PC-9 (cell line): ENCODE results near the gene PAK6. TPM values are rescaled to one million over a fixed set of nuclear protein-coding genes. Genes with fewer than 3 reads are reported as not detected.

Experiments used
- BruUV-seq: library from RNA; stranded (reverse); fragments of 400-500 nt; replicated peaks from 2 replicates; lab custom pipeline; 2021; lab: Mats Ljungman, UMichigan
- CTCF ChIA-PET: fragments of 300-600 bp; sonication (Branson Sonifier 250); formaldehyde crosslinking; loops from one replicate; lab custom pipeline; 2022; ENCODE audit warnings: antibody characterized with exemption; lab: Charles Lee
- POLR2A ChIA-PET: fragments of 300-600 bp; sonication (Branson Sonifier 250); formaldehyde crosslinking; loops from one replicate; lab custom pipeline; 2022; ENCODE audit warnings: antibody characterized with exemption; ENCODE audit not compliant: unreplicated experiment; lab: Charles Lee
- DNase-seq, 2 experiments: peaks; one replicate each; pipeline versions ENCODE4 v3.0.0 to v3.0.0-alpha.2; 2015 to 2022; ENCODE audit warnings: mixed read lengths in 1 of 2
- H2AFZ ChIP-seq: fragments of 200-600 bp; sonication (generic); 2 replicates; pipeline ENCODE4 v1.8.1; 2017; ENCODE audit warnings: antibody characterized with exemption
- H3F3A ChIP-seq: fragments of 200-600 bp; sonication (generic); 2 replicates; pipeline ENCODE4 v1.8.1; 2017; ENCODE audit warnings: antibody characterized with exemption, mild to moderate bottlenecking, low read depth; ENCODE audit not compliant: insufficient read depth
- H3K27ac ChIP-seq: fragments of 200-600 bp; sonication (generic); 2 replicates; pipeline ENCODE4 v1.6.1; 2016; ENCODE audit warnings: mixed run types
- H3K27me3 ChIP-seq: fragments of 200-600 bp; sonication (generic); 2 replicates; pipeline ENCODE4 v1.6.1; 2016; ENCODE audit warnings: low read depth, mixed run types; ENCODE audit not compliant: insufficient read depth
- H3K36me3 ChIP-seq: fragments of 200-600 bp; sonication (generic); 2 replicates; pipeline ENCODE4 v1.6.1; 2016; ENCODE audit warnings: low read depth, mixed run types
- H3K4me1 ChIP-seq: fragments of 200-600 bp; sonication (generic); replicated peaks from 2 replicates; pipeline ENCODE4 v1.6.1; 2016; ENCODE audit warnings: mixed run types; ENCODE audit not compliant: insufficient read depth
- H3K4me2 ChIP-seq: fragments of 200-600 bp; sonication (generic); 2 replicates; pipeline ENCODE4 v1.6.1; 2017; ENCODE audit warnings: mixed run types
- H3K4me3 ChIP-seq: fragments of 200-600 bp; sonication (generic); 2 replicates; pipeline ENCODE4 v1.6.1; 2016; ENCODE audit warnings: mixed run types
- H3K79me2 ChIP-seq: fragments of 200-600 bp; sonication (generic); 2 replicates; pipeline ENCODE4 v1.6.1; 2017; ENCODE audit warnings: low read depth, mixed run types
- H3K9me2 ChIP-seq: fragments of 200-600 bp; sonication (generic); 2 replicates; pipeline ENCODE4 v1.8.1; 2017; ENCODE audit warnings: mild to moderate bottlenecking; ENCODE audit not compliant: insufficient read depth
- H3K9me3 ChIP-seq: fragments of 200-600 bp; sonication (generic); 2 replicates; pipeline ENCODE4 v1.8.1; 2016; ENCODE audit warnings: low read depth; ENCODE audit not compliant: insufficient read depth
- H4K20me1 ChIP-seq: fragments of 200-600 bp; sonication (generic); 2 replicates; pipeline ENCODE4 v1.8.1; 2017; ENCODE audit not compliant: insufficient read depth
- CTCF ChIP-seq: fragments of 200-600 bp; sonication (generic); conservative IDR thresholded peaks from 2 replicates; pipeline ENCODE4 v1.6.1; 2017; ENCODE audit warnings: mixed run types, antibody characterized with exemption, mild to moderate bottlenecking, moderate library complexity
- EZH2 ChIP-seq: fragments of 200-600 bp; sonication (generic); IDR thresholded peaks from 2 replicates; pipeline ENCODE4 v1.8.0; 2017; ENCODE audit warnings: antibody characterized with exemption, low read depth
- intact Hi-C: fragments of 100-400 bp; cut with micrococcal nuclease; formaldehyde crosslinking; loops from one replicate; pipeline ENCODE4 v1.10.0; 2022; ENCODE audit not compliant: unreplicated experiment
- total RNA-seq: library from RNA; stranded (reverse); gene quantifications from 2 replicates; pipeline ENCODE4 v1.2.3, GENCODE V29; 2021

Gene PAK6
- total RNA-seq, 1 experiment from 2014 or later: 10.7 TPM

GRCh38 chr15:40320409-40320808 is 81.5 kb downstream of the PAK6 start:
- Histone ChIP-seq H4K20me1 (no peaks in the 10 kb centered on the region), H3K27ac (no peak overlapping the region), H3K9me3 (no peaks in the 10 kb centered on the region), H3K4me3 (no peak overlapping the region), H3K4me1 (peaks cover 8% of the 10 kb centered on the region; the same call in 1 of the 2 replicates), H2AFZ (no peak overlapping the region), H3K27me3 (no peaks in the 10 kb centered on the region), H3K36me3 (no peaks in the 10 kb centered on the region), H3K9me2 (no peaks in the 10 kb centered on the region), H3K4me2 (no peak overlapping the region), H3F3A (no peaks in the 10 kb centered on the region), H3K79me2 (0 out of 2 replicates have a peak, but pooled peaks cover 2% of the 10 kb centered on the region)
- ChIA-PET POLR2A (no interaction called here), CTCF (no interaction called here)
- no peak for DNase-seq
- intact Hi-C loops: loop anchor here (5.0 kb wide), 1 partner anchor 38 kb away; the partner anchor contains the start of gene ANKRD63
- no peak for TF ChIP-seq EZH2
- TF ChIP-seq CTCF: no peak
- no TSS peak for BruUV-seq

GRCh38 chr15:40320931-40321371 is 82.1 kb downstream of the PAK6 start:
- Histone ChIP-seq H3K4me2 (no peak overlapping the region), H3K36me3 (no peaks in the 10 kb centered on the region), H3K9me3 (no peaks in the 10 kb centered on the region), H4K20me1 (no peaks in the 10 kb centered on the region), H2AFZ (no peak overlapping the region), H3K4me1 (peaks cover 10% of the 10 kb centered on the region; the same call in 1 of the 2 replicates), H3K27me3 (no peaks in the 10 kb centered on the region), H3K27ac (no peak overlapping the region), H3K4me3 (no peak overlapping the region), H3K79me2 (0 out of 2 replicates have a peak, but pooled peaks cover 2% of the 10 kb centered on the region), H3F3A (no peaks in the 10 kb centered on the region), H3K9me2 (no peaks in the 10 kb centered on the region)
- peak in 1 of 2 experiments; percentile 53 for DNase-seq
- BruUV-seq: no TSS peak
- intact Hi-C loops: loop anchor here (1.0 to 5.0 kb wide), 2 partner anchors 39 to 47 kb away; partner anchors contain the start of gene ANKRD63
- TF ChIP-seq EZH2: no peak
- peak; percentile 89 for TF ChIP-seq CTCF
- ChIA-PET POLR2A (no interaction called here), CTCF (interaction anchor here (0.6 kb wide), 1 partner anchor 550 kb away, joined by 3 read pairs; no protein-coding TSS in a partner anchor)

GRCh38 chr15:40322531-40323238 is 83.8 kb downstream of the PAK6 start:
- POLR2A ChIA-PET: interaction anchor here (0.6 kb wide), 1 partner anchor 414 kb away, joined by 4 read pairs; no protein-coding TSS in a partner anchor
- H3K4me1 ChIP-seq: peaks cover 10% of the 10 kb centered on the region; the same call in 1 of the 2 replicates
- no peaks in the 10 kb centered on the region for H3K9me2 ChIP-seq
- TF ChIP-seq CTCF (no peak), EZH2 (no peak)
- H2AFZ ChIP-seq: no peak overlapping the region
- H3K4me2 ChIP-seq: peak overlapping the region; percentile 59
- H3K27me3 ChIP-seq: no peaks in the 10 kb centered on the region
- H4K20me1 ChIP-seq: no peaks in the 10 kb centered on the region
- no peak for DNase-seq
- H3K36me3 ChIP-seq: no peaks in the 10 kb centered on the region
- BruUV-seq: no TSS peak
- 0 out of 2 replicates have a peak, but pooled peaks cover 2% of the 10 kb centered on the region for H3K79me2 ChIP-seq
- no peaks in the 10 kb centered on the region for H3K9me3 ChIP-seq
- CTCF ChIA-PET: interaction anchor here (0.6 to 1.2 kb wide), 7 partner anchors 9 to 117 kb away, joined by 3 to 6 read pairs (median 5); no protein-coding TSS in a partner anchor
- H3K27ac ChIP-seq: no peak overlapping the region
- intact Hi-C loops: loop anchor here (1.0 to 5.0 kb wide), 2 partner anchors 40 to 98 kb away; partner anchors contain the start of gene ANKRD63
- H3K4me3 ChIP-seq: peak overlapping the region; percentile 56; the same call in 1 of the 2 replicates
- no peaks in the 10 kb centered on the region for H3F3A ChIP-seq
